SK-N-SH treated with all-trans-retinoic acid at 6 μM for 48 hours (cell line): ENCODE measurements around the gene P2RX4.

Experiments
- ATAC-seq: fragments of 200-7000 bp; cut with Tn5 transposase; 3 replicates; pipeline ENCODE4 v1.9.1; 2020; ENCODE audit warnings: mild to moderate bottlenecking, moderate library complexity
- ARNTL ChIP-seq: fragments of 450-650 bp; formaldehyde crosslinking; IDR thresholded peaks from 2 replicates; pipeline ENCODE4 v1.5.0; 2020; ENCODE audit warnings: low read depth, mild to moderate bottlenecking, moderate library complexity, borderline replicate concordance
- BACH2 ChIP-seq: fragments of 250-450 bp; sonication (Bioruptor Pico); IDR thresholded peaks from 2 replicates; pipeline ENCODE4 v1.9.0; 2021; ENCODE audit warnings: mild to moderate bottlenecking, borderline replicate concordance
- CSDC2 ChIP-seq: fragments of 250-450 bp; sonication (Bioruptor Pico); IDR thresholded peaks from 2 replicates; pipeline ENCODE4 v1.5.0; 2020; ENCODE audit warnings: mild to moderate bottlenecking, moderate library complexity
- ESRRG ChIP-seq: fragments of 250-450 bp; sonication (Bioruptor Pico); IDR thresholded peaks from 2 replicates; pipeline ENCODE4 v1.6.1; 2021; ENCODE audit warnings: mild to moderate bottlenecking
- GLIS3 ChIP-seq: fragments of 250-450 bp; sonication (Bioruptor Pico); IDR thresholded peaks from 2 replicates; pipeline ENCODE4 v1.5.0; 2020; ENCODE audit warnings: mild to moderate bottlenecking, moderate library complexity
- ISL1 ChIP-seq: fragments of 250-450 bp; sonication (Bioruptor Pico); IDR thresholded peaks from 2 replicates; pipeline ENCODE4 v2.1.2; 2022; ENCODE audit warnings: mild to moderate bottlenecking, moderate library complexity
- OSR1 ChIP-seq: fragments of 250-450 bp; sonication (Bioruptor Pico); IDR thresholded peaks from 2 replicates; pipeline ENCODE4 v1.8.0; 2022; ENCODE audit warnings: moderate library complexity, mild to moderate bottlenecking, inconsistent platforms
- PPARA ChIP-seq: fragments of 250-450 bp; sonication (Bioruptor Pico); IDR thresholded peaks from 2 replicates; pipeline ENCODE4 v1.5.0; 2020; ENCODE audit warnings: mild to moderate bottlenecking, borderline replicate concordance
- RARB ChIP-seq: fragments of 250-450 bp; sonication (Bioruptor Pico); IDR thresholded peaks from 2 replicates; pipeline ENCODE4 v1.8.0; 2021; ENCODE audit warnings: mild to moderate bottlenecking, moderate library complexity
- SNAI2 ChIP-seq: fragments of 250-450 bp; sonication (Bioruptor Pico); IDR thresholded peaks from 2 replicates; pipeline ENCODE4 v1.5.0; 2020; ENCODE audit warnings: mild to moderate bottlenecking, moderate library complexity
- TCF4 ChIP-seq: fragments of 250-450 bp; sonication (Bioruptor Pico); IDR thresholded peaks from 2 replicates; pipeline ENCODE4 v1.8.0; 2021; ENCODE audit warnings: mild to moderate bottlenecking, moderate library complexity, borderline replicate concordance
- TOX ChIP-seq: fragments of 250-450 bp; sonication (Bioruptor Pico); IDR thresholded peaks from 2 replicates; pipeline ENCODE4 v1.8.0; 2021; ENCODE audit warnings: mild to moderate bottlenecking, moderate library complexity, borderline replicate concordance
- ZC3H10 ChIP-seq: fragments of 250-450 bp; sonication (Bioruptor Pico); IDR thresholded peaks from 2 replicates; pipeline ENCODE4 v1.5.1; 2021; ENCODE audit warnings: mild to moderate bottlenecking, moderate library complexity
- ZFP3 ChIP-seq: fragments of 250-450 bp; sonication (Bioruptor Pico); IDR thresholded peaks from 2 replicates; pipeline ENCODE4 v1.5.0; 2020; ENCODE audit warnings: mild to moderate bottlenecking, moderate library complexity
- ZFP30 ChIP-seq: fragments of 450-650 bp; formaldehyde crosslinking; IDR thresholded peaks from 2 replicates; pipeline ENCODE4 v1.5.0; 2022; ENCODE audit warnings: mild to moderate bottlenecking, moderate library complexity
- ZNF565 ChIP-seq: fragments of 450-650 bp; formaldehyde crosslinking; conservative IDR thresholded peaks from 2 replicates; pipeline ENCODE4 v1.5.0; 2020; ENCODE audit warnings: low read depth, mild to moderate bottlenecking, moderate library complexity
- ZNF70 ChIP-seq: fragments of 450-650 bp; formaldehyde crosslinking; IDR thresholded peaks from 2 replicates; pipeline ENCODE4 v1.5.0; 2020; ENCODE audit warnings: mild to moderate bottlenecking, moderate library complexity
- ZNF8 ChIP-seq: fragments of 450-650 bp; formaldehyde crosslinking; IDR thresholded peaks from 2 replicates; pipeline ENCODE4 v1.5.0; 2020; ENCODE audit warnings: mild to moderate bottlenecking, moderate library complexity
- TF ChIP-seq, protein P1 (sequence below): fragments of 250-450 bp; sonication (Bioruptor Pico); IDR thresholded peaks from 2 replicates; pipeline ENCODE4 v1.5.1; 2021; ENCODE audit warnings: mild to moderate bottlenecking, moderate library complexity
- TF ChIP-seq, protein P2 (sequence below): fragments of 250-450 bp; sonication (Bioruptor Pico); IDR thresholded peaks from 2 replicates; pipeline ENCODE4 v1.5.1; 2020; ENCODE audit warnings: low read depth, mild to moderate bottlenecking, moderate library complexity
- TF ChIP-seq, protein P3 (sequence below): fragments of 250-450 bp; sonication (Bioruptor Pico); IDR thresholded peaks from 2 replicates; pipeline ENCODE4 v1.8.0; 2021; ENCODE audit warnings: low read depth, mild to moderate bottlenecking, moderate library complexity, borderline replicate concordance
- TF ChIP-seq, protein P4 (sequence below): fragments of 250-450 bp; sonication (Bioruptor Pico); IDR thresholded peaks from 2 replicates; pipeline ENCODE4 v1.8.0; 2020; ENCODE audit warnings: mild to moderate bottlenecking, moderate library complexity, borderline replicate concordance
- TF ChIP-seq, protein P5 (sequence below): fragments of 250-450 bp; sonication (Bioruptor Pico); IDR thresholded peaks from 2 replicates; pipeline ENCODE4 v1.5.0; 2020; ENCODE audit warnings: mild to moderate bottlenecking, moderate library complexity

The P2RX4 gene

DNA sequence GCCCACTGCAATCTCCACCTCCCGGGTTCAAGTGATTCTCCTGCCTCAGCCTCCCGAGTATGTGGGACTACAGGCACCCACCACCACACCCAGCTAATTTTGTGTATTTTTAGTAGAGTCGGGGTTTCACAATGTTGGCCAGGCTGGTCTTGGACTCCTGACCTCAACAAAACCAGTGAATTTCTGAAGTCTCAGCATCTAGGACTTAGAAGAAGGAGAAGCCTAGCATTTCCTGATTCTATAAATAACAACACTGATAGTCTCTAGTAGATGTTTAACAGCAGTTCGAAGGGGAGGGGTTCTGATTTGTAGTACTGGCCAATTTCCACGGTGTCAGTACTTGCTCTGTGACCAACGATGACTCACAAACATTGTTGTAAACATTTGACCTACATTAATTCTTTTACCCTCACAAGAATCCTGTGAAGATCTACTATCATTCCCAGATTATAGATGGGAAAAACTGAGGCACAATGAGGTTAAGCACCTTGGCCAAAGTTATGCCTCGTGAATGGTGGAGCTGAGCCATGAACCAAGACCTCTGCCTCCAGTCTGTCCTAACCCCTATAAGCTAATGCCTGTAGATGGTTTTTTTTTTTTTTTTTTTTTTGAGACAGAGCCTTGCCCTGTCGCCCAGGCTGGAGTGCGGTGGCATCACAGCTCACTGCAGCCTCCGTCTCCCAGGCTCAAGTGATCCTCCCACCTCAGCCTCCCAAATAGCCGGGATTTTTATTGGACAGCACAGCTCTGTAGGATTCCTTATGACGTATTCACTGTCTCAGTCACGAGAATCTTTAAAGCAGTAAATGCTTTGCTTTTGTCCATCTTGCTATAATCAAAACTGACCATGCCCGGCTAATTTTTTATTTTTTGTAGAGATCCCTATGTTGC lies 5.2 kb downstream of the P2RX4 start (continued):
- TF ChIP-seq, protein P1, sequence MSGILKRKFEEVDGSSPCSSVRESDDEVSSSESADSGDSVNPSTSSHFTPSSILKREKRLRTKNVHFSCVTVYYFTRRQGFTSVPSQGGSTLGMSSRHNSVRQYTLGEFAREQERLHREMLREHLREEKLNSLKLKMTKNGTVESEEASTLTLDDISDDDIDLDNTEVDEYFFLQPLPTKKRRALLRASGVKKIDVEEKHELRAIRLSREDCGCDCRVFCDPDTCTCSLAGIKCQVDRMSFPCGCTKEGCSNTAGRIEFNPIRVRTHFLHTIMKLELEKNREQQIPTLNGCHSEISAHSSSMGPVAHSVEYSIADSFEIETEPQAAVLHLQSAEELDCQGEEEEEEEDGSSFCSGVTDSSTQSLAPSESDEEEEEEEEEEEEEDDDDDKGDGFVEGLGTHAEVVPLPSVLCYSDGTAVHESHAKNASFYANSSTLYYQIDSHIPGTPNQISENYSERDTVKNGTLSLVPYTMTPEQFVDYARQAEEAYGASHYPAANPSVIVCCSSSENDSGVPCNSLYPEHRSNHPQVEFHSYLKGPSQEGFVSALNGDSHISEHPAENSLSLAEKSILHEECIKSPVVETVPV (CRISPR knock-in tag) = no peak

DNA sequence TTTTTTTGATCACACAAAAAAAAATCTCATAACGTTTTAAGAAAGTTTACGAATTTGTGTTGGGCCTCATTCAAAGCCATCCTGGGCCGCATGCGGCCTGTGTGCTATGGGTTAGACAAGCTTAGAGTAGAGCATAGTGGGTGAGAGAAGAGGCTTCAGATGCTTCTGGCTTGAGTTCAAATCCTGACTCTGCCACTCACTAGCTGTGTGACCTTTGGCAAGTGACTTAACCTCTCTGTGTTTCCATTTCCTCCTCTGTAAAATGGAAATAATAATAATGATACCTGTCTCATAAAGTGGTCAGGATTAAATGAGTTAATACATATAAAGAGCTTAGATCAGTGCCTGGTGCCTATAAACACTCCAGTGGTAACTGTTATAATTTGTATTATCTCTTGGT lies 6.2 kb downstream of the P2RX4 start:
- TF ChIP-seq CSDC2 (CRISPR knock-in tag) (no peak), ZNF70 (CRISPR knock-in tag) (no peak), OSR1 (no peak), ZNF565 (CRISPR knock-in tag) (no peak), GLIS3 (CRISPR knock-in tag) (no peak), ZFP30 (CRISPR knock-in tag) (no peak), ZFP3 (CRISPR knock-in tag) (no peak), ZNF8 (CRISPR knock-in tag) (no peak), BACH2 (CRISPR knock-in tag) (no peak), TOX (no peak), RARB (CRISPR knock-in tag) (no peak)
- TF ChIP-seq, protein P1 (CRISPR knock-in tag) = no peak
- TF ChIP-seq, protein P2, sequence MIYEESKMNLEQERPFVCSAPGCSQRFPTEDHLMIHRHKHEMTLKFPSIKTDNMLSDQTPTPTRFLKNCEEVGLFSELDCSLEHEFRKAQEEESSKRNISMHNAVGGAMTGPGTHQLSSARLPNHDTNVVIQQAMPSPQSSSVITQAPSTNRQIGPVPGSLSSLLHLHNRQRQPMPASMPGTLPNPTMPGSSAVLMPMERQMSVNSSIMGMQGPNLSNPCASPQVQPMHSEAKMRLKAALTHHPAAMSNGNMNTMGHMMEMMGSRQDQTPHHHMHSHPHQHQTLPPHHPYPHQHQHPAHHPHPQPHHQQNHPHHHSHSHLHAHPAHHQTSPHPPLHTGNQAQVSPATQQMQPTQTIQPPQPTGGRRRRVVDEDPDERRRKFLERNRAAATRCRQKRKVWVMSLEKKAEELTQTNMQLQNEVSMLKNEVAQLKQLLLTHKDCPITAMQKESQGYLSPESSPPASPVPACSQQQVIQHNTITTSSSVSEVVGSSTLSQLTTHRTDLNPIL (CRISPR knock-in tag) = no peak
- TF ChIP-seq, all 23 proteins: peak for 0
- no peak for ATAC-seq

DNA sequence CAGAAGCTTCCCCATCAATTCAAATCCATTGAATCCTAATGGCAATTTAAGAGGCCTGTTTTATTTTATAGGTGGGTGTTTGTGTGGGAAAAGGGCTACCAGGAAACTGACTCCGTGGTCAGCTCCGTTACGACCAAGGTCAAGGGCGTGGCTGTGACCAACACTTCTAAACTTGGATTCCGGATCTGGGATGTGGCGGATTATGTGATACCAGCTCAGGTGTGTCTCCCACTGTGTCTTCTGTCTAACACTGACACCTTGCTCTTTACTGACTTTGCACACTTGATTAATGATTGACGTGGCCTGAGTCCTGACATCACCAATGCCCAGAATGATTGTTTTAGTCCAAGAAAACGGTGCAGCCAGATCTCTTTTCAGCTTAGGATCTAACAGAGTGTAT lies 7.1 kb downstream of the P2RX4 start:
- ATAC-seq = no peak
- TF ChIP-seq, protein P3, sequence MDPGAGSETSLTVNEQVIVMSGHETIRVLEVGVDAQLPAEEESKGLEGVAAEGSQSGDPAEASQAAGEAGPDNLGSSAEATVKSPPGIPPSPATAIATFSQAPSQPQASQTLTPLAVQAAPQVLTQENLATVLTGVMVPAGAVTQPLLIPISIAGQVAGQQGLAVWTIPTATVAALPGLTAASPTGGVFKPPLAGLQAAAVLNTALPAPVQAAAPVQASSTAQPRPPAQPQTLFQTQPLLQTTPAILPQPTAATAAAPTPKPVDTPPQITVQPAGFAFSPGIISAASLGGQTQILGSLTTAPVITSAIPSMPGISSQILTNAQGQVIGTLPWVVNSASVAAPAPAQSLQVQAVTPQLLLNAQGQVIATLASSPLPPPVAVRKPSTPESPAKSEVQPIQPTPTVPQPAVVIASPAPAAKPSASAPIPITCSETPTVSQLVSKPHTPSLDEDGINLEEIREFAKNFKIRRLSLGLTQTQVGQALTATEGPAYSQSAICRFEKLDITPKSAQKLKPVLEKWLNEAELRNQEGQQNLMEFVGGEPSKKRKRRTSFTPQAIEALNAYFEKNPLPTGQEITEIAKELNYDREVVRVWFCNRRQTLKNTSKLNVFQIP = no peak
- no peak for TF ChIP-seq PPARA
- no peak for TF ChIP-seq ZFP30 (CRISPR knock-in tag)
- TF ChIP-seq GLIS3 (CRISPR knock-in tag) = no peak
- TF ChIP-seq ESRRG (CRISPR knock-in tag) = no peak
- no peak for TF ChIP-seq CSDC2 (CRISPR knock-in tag)
- no peak for TF ChIP-seq ZNF8 (CRISPR knock-in tag)
- no peak for TF ChIP-seq ZNF565 (CRISPR knock-in tag)
- TF ChIP-seq RARB (CRISPR knock-in tag) = no peak
- no peak for TF ChIP-seq ARNTL (CRISPR knock-in tag)
- TF ChIP-seq, protein P4, sequence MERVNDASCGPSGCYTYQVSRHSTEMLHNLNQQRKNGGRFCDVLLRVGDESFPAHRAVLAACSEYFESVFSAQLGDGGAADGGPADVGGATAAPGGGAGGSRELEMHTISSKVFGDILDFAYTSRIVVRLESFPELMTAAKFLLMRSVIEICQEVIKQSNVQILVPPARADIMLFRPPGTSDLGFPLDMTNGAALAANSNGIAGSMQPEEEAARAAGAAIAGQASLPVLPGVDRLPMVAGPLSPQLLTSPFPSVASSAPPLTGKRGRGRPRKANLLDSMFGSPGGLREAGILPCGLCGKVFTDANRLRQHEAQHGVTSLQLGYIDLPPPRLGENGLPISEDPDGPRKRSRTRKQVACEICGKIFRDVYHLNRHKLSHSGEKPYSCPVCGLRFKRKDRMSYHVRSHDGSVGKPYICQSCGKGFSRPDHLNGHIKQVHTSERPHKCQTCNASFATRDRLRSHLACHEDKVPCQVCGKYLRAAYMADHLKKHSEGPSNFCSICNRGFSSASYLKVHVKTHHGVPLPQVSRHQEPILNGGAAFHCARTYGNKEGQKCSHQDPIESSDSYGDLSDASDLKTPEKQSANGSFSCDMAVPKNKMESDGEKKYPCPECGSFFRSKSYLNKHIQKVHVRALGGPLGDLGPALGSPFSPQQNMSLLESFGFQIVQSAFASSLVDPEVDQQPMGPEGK (CRISPR knock-in tag) = no peak
- TF ChIP-seq, protein P1 (CRISPR knock-in tag) = no peak
- no peak for TF ChIP-seq ISL1 (CRISPR knock-in tag)
- no peak for TF ChIP-seq ZC3H10
- TF ChIP-seq SNAI2 = no peak
- TF ChIP-seq, protein P2 (CRISPR knock-in tag) = no peak
- no peak for TF ChIP-seq BACH2 (CRISPR knock-in tag)
- TF ChIP-seq, protein P5, sequence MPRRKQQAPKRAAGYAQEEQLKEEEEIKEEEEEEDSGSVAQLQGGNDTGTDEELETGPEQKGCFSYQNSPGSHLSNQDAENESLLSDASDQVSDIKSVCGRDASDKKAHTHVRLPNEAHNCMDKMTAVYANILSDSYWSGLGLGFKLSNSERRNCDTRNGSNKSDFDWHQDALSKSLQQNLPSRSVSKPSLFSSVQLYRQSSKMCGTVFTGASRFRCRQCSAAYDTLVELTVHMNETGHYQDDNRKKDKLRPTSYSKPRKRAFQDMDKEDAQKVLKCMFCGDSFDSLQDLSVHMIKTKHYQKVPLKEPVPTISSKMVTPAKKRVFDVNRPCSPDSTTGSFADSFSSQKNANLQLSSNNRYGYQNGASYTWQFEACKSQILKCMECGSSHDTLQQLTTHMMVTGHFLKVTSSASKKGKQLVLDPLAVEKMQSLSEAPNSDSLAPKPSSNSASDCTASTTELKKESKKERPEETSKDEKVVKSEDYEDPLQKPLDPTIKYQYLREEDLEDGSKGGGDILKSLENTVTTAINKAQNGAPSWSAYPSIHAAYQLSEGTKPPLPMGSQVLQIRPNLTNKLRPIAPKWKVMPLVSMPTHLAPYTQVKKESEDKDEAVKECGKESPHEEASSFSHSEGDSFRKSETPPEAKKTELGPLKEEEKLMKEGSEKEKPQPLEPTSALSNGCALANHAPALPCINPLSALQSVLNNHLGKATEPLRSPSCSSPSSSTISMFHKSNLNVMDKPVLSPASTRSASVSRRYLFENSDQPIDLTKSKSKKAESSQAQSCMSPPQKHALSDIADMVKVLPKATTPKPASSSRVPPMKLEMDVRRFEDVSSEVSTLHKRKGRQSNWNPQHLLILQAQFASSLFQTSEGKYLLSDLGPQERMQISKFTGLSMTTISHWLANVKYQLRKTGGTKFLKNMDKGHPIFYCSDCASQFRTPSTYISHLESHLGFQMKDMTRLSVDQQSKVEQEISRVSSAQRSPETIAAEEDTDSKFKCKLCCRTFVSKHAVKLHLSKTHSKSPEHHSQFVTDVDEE (CRISPR knock-in tag) = no peak
- no peak for TF ChIP-seq ZFP3 (CRISPR knock-in tag)
- TF ChIP-seq TCF4 (CRISPR knock-in tag) = no peak
